HG03558 (cell line): Measurements from ENCODE around the gene LCN1.

ENCODE experiments used
- ATAC-seq: cut with Tn5 transposase; IDR thresholded peaks from one replicate; pipeline ENCODE4 v1.9.1; 2021; ENCODE audit warnings: moderate number of reproducible peaks; ENCODE audit not compliant: unreplicated experiment; ENCODE audit errors: extremely low read depth

The LCN1 gene

DNA sequence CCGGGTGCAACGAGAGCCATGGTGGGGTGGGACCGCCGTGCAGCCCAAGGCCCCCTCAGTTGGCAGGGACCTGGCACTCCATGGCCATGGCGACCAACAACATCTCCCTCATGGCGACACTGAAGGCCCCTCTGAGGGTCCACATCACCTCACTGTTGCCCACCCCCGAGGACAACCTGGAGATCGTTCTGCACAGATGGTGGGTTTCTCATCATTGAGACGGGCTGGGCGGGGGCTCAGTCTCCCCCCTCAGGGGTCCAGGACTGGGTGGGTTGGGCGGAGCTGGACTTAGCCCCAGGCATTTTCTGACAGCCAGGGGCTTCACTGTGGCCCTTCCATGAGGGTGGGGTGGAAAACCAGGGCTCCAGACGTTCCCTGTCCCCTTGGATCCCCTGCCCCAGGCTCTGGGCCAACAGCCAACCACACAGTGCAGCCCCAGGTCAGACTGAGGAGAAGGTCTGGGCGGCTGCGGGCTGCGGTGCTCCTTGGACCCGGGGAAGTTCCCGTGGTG lies 41.0 kb downstream of the LCN1 start:
- ATAC-seq: no peak

DNA sequence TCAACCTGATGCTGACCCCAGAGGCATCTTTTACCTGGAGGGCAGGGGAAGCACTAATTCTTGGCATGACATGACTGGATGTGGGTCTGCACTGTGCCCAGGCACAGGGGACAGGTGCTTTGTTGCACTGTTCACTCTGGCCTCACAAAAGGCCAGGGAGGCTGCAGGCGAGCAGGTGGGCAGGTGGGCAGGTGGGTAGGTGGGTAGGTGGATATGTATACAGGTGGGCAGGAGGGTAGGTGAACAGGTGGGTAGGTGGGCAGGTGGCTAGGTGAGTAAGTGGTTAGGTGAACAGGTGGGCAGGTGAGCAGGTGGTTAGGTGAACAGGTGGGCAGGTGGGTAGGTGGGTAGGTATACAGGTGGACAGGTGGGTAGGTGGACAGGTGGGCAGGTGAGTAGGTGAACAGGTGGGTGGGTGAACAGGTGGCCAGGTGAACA lies 41.8 kb downstream of the LCN1 start:
- no peak for ATAC-seq

DNA sequence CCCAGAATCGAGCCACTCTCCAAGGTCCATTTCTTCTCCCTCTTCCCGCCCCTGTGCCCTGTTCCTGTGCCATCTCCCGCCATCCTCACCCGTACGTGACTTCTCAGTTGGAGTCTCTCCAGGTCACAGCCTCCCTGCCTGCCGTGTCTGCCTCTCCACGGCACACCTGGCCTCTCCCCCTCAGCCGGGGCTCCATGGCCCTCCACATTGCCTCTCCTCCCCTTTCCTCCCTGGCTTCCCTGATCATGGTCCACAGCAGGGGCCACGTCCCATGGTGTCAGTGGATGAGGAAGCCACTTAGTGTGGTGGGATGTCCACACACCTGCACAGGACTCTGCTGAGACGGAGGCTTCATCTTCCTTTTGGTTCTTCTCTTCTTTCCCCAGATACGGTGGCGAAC lies 42.6 kb downstream of the LCN1 start:
- ATAC-seq: no peak

DNA sequence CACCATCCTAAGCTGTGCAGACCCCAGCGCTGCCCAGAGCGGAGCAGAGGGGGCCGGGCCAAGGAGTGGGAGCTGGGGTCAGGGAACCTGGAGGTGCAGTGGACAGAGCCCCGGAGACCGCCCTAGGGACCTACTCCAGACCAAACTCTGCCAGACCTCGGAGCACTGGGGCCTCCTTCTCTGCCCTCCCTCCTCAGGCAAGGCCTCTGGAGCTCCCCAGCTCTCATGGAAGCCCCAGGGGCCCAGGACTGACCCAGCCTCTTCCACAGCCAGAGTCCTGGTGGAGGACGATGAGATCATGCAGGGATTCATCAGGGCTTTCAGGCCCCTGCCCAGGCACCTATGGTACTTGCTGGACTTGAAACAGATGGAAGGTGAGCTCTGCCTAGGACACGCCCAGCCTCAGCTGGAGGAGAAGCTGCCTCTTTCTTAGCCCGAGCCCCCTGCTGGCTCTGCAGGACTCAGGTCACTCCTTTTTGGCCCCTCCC lies 43.9 kb downstream of the LCN1 start:
- ATAC-seq: no peak

DNA sequence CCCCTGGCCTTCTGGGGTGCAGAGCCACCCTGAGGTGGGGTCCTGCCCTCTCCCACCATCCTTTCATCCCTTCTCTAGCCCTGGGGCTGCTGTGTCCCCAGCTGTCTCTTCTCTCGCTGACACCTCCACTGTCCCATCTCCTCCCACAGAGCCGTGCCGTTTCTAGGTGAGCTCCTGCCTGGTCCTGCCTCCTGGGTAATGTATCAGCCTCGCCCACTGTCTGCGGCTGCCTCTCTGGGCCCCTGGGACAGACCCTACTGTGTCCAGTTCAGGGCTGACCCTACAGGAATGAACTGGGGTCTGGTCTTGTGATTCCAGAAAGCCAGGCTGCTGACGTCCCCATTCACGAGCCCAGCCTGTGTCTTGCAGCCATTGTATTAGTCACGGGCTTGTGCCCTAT lies 44.4 kb downstream of the LCN1 start:
- no peak for ATAC-seq

DNA sequence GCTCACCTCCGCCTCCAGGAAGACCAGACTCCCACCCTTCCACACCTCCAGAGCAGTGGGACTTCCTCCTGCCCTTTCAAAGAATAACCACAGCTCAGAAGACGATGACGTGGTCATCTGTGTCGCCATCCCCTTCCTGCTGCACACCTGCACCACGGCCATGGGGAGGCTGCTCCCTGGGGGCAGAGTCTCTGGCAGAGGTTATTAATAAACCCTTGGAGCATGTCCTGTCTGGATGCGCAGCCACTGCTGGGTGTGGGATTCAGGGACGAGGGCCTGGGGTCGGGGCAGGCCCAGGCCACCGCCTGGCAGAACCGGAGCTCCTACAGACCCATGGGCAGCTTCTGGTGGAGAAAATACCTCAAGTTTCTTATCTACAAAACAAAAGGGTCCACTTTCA lies 45.3 kb downstream of the LCN1 start:
- ATAC-seq: no peak

DNA sequence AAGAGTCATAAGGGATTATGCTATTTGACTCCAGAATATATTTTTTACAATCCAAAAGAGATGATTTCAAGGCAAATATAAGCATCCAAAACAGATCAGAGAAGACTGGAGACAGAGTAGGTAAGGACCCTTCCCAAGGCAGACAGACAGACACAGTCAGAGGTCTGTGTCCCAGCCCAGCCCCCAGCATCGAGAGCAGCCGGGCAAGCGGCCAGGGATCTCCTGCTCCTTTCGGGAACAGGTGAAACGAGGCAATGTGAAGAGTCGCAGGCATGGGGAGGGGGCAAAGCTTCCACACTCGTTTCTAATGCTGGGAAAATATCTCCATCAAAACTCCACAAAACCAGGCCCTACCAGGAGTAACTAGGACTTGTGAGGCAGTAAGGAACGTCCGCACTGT lies 46.1 kb downstream of the LCN1 start:
- ATAC-seq: no peak

DNA sequence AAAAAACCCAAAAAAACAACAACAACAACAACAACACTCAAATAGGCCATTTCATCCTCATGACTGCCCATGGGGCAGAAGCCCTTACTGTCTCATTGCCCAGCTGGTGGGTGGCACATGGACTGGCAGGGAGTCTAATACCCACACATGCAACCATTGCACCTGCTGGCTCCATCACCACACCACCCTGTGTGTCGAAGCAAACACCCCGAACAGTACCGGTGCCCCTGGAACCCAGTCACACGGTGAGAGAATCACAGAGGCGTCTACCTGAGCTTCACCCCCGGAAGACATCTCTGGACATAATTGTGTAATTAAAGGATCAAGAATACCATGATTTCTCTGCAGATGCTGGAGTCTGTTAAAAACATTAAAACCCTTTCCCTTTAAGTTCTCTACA lies 46.8 kb downstream of the LCN1 start:
- no peak for ATAC-seq

DNA sequence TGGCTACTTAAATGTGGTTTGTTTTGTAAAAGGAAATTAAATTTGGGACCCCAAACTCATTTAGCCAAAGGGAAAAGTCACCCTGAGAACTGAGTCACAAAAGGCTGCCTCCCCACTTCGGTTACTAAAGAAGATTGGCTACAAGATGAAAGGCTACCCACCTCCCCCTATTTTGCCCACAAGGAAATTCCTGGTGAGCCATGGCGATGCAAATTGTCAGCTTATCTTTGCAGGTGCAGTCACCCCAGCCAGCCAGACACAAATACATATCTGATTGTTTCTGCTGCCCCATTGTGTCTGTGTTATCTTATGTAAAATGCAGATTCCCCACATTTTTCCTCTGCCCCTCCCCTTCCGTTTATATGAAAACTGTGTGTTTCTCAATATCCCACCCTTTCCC lies 49.2 kb downstream of the LCN1 start:
- ATAC-seq: no peak

DNA sequence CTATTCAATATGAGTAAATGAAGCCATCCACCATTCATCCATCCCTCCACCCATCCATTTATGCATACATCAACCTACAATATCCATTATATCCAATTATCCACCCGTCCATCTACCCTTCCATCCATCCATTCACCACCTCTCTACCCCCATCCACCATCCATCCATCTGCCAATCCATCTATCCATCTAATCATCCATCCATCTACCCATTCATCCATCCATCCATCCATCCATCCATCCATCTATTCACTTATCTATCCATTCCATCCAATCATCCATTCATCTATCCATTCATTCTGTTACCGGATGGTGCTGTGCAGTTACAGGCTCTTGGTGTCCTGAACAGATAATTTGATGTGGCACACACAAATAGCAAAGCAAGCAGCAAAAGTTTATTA lies 51.0 kb downstream of the LCN1 start:
- ATAC-seq: no peak

DNA sequence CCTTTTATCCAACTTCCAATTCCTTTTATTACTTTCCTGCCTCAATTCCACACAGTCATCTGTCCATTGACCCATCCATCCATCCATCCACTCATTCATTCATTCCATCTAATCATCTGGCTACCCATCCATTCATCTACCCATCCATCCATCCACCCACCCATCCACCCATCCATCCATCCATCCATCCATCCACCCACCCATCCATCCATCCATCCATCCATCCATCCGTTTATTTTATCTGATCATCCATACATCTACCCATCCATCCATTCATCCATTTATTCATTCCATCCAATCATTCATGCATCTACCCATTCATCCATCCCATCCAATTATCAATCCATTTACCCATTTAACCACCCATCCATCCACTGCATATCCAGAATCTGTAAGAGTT lies 51.9 kb downstream of the LCN1 start:
- ATAC-seq: no peak

DNA sequence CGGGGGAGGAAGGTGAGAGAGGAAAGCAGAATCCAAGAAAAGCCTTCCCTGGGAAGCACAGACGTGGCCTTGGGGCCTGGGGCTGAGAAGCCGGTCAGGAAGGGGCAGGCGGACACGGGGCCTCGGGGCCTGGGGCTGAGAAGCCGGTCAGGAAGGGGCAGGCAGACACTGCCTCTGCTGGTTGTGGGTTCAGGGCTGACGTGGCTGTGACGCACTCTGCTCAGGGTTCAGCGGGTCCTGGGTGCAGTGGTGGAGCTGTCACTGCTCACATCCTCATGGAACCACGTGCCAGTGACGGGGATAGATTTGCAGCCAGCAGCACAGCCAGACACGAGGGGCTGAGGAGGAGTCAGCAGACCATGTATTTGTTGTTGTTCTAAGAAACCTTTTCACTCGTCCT lies 53.1 kb downstream of the LCN1 start:
- ATAC-seq: no peak

DNA sequence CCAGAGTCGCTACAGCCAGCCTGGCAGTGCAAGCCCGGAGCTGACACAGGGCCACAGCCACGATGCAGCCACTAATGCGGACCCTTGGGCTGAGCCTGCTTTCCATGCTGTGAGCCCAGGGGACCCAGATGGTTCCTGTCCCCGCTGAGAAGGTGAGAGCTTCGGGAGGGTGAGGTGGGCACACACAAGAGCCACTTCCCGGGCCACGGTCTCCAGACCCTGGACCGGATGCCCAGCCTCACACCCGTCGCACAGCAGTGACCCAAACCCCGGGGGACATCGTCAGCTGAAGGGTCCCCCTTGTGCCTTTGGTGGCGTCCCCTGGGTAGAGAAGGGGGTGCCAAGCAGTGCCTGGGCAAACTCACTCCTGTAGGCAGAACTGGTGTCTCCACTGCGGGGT lies 53.7 kb downstream of the LCN1 start:
- no peak for ATAC-seq
